Pancreas (tissue), 10 donors: ENCODE measurements around the gene CDCP1. TPM values are rescaled to one million over a fixed set of nuclear protein-coding genes. Genes with fewer than 3 reads are reported as not detected.
A peak's percentile ranks its signal among the peaks of the same experiment; 100 is the strongest.

ENCODE experiments used
- ATAC-seq, 4 donors: fragments of 200-7000 bp; cut with Tn5 transposase; one replicate each; pipeline versions ENCODE4 v1.8.0 to v1.9.1; 2020; ENCODE audit warnings: mild to moderate bottlenecking in 4 of 4, moderate library complexity in 4 of 4
- DNase-seq, 6 donors: peaks; one replicate each; pipeline ENCODE4 v3.0.0-alpha.2; 2020
- FAIRE-seq: peaks from 2 replicates; lab custom pipeline; 2012; peaks lifted over from hg19 to GRCh38; lab: Jason Lieb, UNC
- H3K27ac ChIP-seq, 4 donors: fragments of 200-600 bp; sonication (generic); 1 replicate in 3 of 4; 2 replicates in 1 of 4; pipeline versions ENCODE4 v1.5.0 to v1.8.0; 2020
- H3K27me3 ChIP-seq, 4 donors: fragments of 200-600 bp; one replicate each; pipeline ENCODE4 v1.8.0; 2021
- H3K36me3 ChIP-seq, 3 donors: fragments of 200-600 bp; sonication (generic) in 1 of 3; one replicate each; pipeline versions ENCODE4 v1.5.0 to v1.8.0; 2020 to 2021
- H3K4me1 ChIP-seq, 3 donors: fragments of 200-600 bp; one replicate each; pipeline ENCODE4 v1.8.0; 2021
- H3K4me3 ChIP-seq, 4 donors: fragments of 200-600 bp; sonication (generic) in 2 of 4; one replicate each; pipeline versions ENCODE4 v1.5.0 to v1.8.0; 2020 to 2021
- H3K9me3 ChIP-seq, 4 donors: fragments of 200-600 bp; one replicate each; pipeline ENCODE4 v1.8.0; 2021
- WGBS, 2 donors: extraction: QIAGEN DNeasy Blood & Tissue Kit; methylation state at CpG; one replicate each; pipeline ENCODE4 v1.1.7; 2013; 5-methylcytosine and 5-hydroxymethylcytosine counted together
- intact Hi-C, 3 donors: fragments of 100-400 bp; cut with DNase I; formaldehyde crosslinking; loops; one replicate each; pipeline versions ENCODE4 v1.11.1 to v1.14.2; 2022
- polyA plus RNA-seq, 2 donors: library from polyadenylated mRNA; stranded (reverse); fragments of 200-250 nt; gene quantifications; one replicate each; pipeline ENCODE4 v1.2.3, GENCODE V29; 2013
- total RNA-seq, 6 donors: library from RNA; stranded (reverse); fragmentation: NEBNext Ultra II Directional in 4 of 6; extraction: Animal tissue kit (Norgen Biotek cat#: 25700) in 4 of 6; gene quantifications; one replicate each; pipeline versions ENCODE4 v1.2.1 to v1.2.4, GENCODE V29; 2021 to 2023
- TF ChIP-seq, protein P1 (sequence below), 4 donors: fragments of 200-600 bp; sonication (generic) in 3 of 4; IDR thresholded peaks; one replicate each; pipeline versions ENCODE4 v1.5.0 to v1.8.0; 2021; ENCODE audit warnings: antibody characterized with exemption in 4 of 4
- donor health status: healthy with polysubstance abuse.
- donor health status: DM: no; HTN: no; CAD: no; lungs with moderate emphysema.
- donor health status: DM: no; HTN: no; CAD: no.
- donor health status: control.
- donor health status: control.
- donor health status: Bipolar disorder and iron deficiency.
- donor health status: DM: yes; HTN: yes; CAD: no.
- donor health status: DM: no; HTN: no; CAD: no.
- donor health status: DM: no; HTN: no; CAD: no.
- donor health status: DM: yes; HTN: yes; CAD: no.

The CDCP1 gene
- total and polyA plus RNA-seq, 8 donors: 3.4 to 22.2 (median 9.2) TPM

DNA sequence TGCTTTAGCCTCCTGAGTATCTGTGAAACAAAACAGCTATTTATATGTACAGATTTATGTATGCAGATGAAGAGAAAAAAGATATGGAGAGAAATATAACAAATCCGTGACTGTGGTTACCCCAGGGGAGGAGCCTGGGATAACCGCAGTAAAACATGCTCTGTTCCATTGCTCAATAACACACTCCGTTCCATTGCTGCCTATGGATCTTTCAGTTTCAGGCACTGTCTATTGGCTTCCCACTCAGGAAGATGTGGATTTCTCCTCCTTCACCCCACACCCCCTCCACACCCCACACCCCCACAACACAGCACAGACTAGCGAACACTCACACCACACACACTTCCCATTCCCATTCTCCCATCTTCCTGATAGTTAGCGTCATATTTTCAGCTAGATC is 47.9 kb downstream of the CDCP1 start:
- Histone ChIP-seq H3K27me3 (no peaks in the 10 kb centered on the region), H3K4me3 (no peak overlapping the region), H3K9me3 (no peaks in the 10 kb centered on the region), H3K36me3 (peaks cover 0 to 12% (median 0%) of the 10 kb centered on the region in 3 donors), H3K4me1 (no peaks in the 10 kb centered on the region), H3K27ac (no peak overlapping the region)
- TF ChIP-seq, protein P1, sequence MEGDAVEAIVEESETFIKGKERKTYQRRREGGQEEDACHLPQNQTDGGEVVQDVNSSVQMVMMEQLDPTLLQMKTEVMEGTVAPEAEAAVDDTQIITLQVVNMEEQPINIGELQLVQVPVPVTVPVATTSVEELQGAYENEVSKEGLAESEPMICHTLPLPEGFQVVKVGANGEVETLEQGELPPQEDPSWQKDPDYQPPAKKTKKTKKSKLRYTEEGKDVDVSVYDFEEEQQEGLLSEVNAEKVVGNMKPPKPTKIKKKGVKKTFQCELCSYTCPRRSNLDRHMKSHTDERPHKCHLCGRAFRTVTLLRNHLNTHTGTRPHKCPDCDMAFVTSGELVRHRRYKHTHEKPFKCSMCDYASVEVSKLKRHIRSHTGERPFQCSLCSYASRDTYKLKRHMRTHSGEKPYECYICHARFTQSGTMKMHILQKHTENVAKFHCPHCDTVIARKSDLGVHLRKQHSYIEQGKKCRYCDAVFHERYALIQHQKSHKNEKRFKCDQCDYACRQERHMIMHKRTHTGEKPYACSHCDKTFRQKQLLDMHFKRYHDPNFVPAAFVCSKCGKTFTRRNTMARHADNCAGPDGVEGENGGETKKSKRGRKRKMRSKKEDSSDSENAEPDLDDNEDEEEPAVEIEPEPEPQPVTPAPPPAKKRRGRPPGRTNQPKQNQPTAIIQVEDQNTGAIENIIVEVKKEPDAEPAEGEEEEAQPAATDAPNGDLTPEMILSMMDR (IDR thresholded peaks at IDR 0.05): no peak
- no peak for FAIRE-seq
- no peak for ATAC-seq
- no peak for DNase-seq
- 89 to 92% methylated on average over 5 of the region's 5 CpGs for WGBS, 2 donors
- intact Hi-C loops: no loop called here

DNA sequence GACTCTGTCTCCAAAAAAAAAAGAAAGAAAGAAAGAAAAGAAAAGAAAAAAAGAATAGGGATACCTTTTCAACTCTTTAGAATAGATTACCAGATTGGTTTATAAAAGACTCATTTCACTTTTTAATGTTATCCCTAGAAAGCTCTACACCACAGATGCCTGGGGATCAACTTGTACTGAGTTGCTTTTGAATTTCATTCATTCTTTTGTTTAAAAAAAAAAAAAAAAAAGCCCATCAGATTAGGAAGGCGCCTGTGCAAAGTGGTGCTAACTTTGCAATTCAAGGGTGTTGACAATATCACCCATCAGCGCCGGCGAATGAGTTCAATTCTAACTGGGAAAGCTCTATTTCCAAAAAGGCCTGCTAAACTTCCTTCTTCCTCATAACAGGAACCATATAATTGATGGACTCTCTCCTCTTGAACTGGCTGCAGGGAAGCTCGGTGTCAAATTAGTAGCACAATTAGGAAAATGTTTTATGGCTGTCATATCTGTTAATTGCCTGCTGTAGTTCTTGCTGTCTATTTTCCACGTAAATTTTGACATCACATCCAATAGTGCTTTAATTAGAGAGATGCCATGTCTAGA is 48.8 kb downstream of the CDCP1 start:
- FAIRE-seq (no peak), ATAC-seq (no peak), DNase-seq (no peak)
- TF ChIP-seq, protein P1 (IDR thresholded peaks at IDR 0.05): no peak
- Histone ChIP-seq H3K36me3 (peaks cover 0 to 12% (median 0%) of the 10 kb centered on the region in 3 donors), H3K4me3 (no peak overlapping the region), H3K27me3 (no peaks in the 10 kb centered on the region), H3K27ac (no peak overlapping the region), H3K4me1 (peaks cover 0 to 2% (median 2%) of the 10 kb centered on the region in 3 donors), H3K9me3 (no peaks in the 10 kb centered on the region)
- WGBS, 2 donors: 72 to 74% methylated on average over 6 of the region's 6 CpGs
- intact Hi-C loops: no loop called here

DNA sequence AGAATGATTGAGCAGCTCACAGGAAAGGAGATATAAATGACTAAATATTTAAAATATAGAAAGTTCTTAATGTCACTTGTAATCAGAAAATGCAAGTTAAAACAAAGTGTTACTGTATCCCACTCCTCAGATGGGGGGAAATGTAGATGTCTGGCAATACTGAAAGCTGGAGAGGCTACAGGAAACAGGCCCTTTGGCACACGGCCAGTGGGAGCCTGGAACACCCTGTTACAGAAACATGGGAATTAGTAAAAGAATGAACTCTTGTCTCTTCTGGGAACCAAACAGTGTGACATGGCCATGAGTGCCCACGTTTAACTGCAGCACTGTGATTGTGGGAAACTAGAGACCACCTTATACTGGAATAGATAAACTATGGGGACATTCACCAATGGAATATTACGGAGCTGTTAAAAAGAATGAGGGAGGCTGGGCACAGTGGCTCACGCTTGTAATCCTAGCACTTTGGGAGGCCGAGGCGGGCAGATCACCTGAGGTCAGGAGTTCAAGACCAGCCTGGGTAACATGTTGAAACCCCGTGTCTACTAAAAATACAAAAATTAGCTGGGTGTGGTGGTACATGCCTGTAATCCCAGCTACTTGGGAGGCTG is 50.2 kb downstream of the CDCP1 start:
- intact Hi-C loops: no loop called here
- Histone ChIP-seq H3K4me1 (peaks cover 0 to 7% (median 6%) of the 10 kb centered on the region in 3 donors), H3K27me3 (no peaks in the 10 kb centered on the region), H3K27ac (no peak overlapping the region), H3K9me3 (no peaks in the 10 kb centered on the region), H3K36me3 (peaks cover 0 to 12% (median 0%) of the 10 kb centered on the region in 3 donors), H3K4me3 (no peak overlapping the region)
- ATAC-seq: no peak
- WGBS, 2 donors: 82 to 87% methylated on average over 7 of the region's 7 CpGs
- no peak for FAIRE-seq
- TF ChIP-seq, protein P1 (IDR thresholded peaks at IDR 0.05): no peak
- DNase-seq: peak in 1 of 6 donors; percentile 46

DNA sequence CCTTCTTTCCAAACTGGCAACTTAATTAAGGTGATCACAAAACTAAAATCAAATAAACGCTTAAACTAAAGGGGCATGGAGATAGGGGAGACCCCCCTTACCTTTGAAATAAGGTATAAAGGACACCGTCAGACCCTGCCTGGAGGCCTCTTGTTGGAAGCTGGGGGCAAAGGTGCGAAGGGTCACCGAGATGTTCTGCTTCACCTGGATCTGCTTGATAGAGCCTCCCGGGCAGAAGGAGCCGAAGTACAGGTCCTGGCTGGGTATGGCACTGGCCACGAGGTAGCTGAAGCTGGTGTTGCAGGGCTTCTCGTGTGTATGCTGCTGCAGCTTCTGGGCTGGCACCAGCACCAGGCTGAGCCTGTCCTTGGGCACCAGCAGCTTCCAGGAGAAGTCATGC is 53.0 kb downstream of the CDCP1 start:
- DNase-seq (no peak), FAIRE-seq (no peak), ATAC-seq (no peak)
- Histone ChIP-seq H3K9me3 (no peaks in the 10 kb centered on the region), H3K4me1 (peaks cover 13 to 26% (median 18%) of the 10 kb centered on the region in 3 donors), H3K27me3 (no peaks in the 10 kb centered on the region), H3K4me3 (no peak overlapping the region), H3K27ac (no peak overlapping the region), H3K36me3 (peaks cover 0 to 17% (median 0%) of the 10 kb centered on the region in 3 donors)
- WGBS, 2 donors: 89 to 92% methylated on average over 8 of the region's 8 CpGs
- intact Hi-C loops: no loop called here
- TF ChIP-seq, protein P1 (IDR thresholded peaks at IDR 0.05): no peak
